Raji (cell line): ENCODE measurements around the gene CCL26.

Experiments used
- POLR2A ChIP-seq: IDR thresholded peaks from 2 replicates; pipeline ENCODE4 v1.6.1; 2011; ENCODE audit warnings: low read depth, low read length, control low read depth; ENCODE audit not compliant: insufficient read depth

The CCL26 gene

DNA sequence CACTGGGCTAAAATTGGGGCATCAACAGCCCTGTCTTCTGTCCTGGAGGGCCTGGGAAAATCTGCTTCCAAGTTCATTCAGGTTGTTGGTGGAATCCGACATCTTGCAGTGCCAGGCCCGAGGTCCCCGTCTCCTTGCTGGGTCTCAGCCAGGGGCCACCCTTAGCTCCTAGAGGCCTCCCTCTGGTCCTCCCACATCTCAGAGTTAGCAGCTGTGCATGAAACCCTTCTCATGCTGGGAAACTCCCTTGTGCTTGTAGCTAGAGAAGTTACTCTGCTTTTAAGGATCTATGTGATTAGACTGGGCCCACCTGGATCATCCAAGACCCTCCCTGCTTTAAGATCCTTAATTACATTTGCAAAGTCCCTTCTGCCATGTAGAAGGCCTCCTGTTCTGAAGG, 48.6 kb downstream of the CCL26 start:
- TF ChIP-seq POLR2A = no peak

DNA sequence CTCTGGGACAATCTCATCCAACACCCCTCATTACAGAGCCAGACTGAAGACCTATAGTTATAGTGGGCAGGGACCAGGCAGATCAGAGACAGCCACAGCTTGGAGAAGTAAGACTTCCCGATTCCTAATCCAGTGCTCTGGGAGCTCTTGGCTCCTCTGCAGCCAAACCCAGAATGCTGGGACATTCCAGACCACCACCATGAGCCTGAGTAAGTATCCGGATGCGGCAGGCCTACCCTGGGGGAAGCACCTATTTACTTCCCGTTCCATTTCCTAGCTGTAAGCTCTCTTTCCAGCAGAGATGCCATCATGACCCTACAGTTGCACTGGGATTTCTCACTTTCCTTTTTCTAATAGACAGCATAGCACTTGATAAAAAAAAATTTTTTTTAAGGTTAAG, 49.6 kb downstream of the CCL26 start:
- TF ChIP-seq POLR2A = no peak

DNA sequence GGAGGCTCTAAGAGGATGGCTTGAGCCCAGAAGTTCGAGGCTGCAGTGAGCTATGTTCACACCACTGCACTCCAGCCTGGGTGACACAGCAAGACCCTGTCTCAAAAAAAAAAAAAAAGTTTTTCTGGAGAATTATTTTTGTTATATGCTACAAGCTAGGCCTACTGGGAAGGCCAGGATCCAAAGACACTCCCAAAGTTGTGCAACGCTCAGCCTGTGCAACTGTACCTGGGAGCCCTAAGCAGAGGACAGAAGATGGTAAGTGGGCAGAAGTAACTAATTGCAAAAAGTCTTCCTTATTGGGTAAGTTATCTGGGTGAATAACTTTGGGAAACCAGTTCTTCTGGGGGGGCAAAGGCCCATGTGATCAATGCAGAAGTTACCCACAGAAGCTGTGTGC, 50.6 kb downstream of the CCL26 start:
- TF ChIP-seq POLR2A = no peak

DNA sequence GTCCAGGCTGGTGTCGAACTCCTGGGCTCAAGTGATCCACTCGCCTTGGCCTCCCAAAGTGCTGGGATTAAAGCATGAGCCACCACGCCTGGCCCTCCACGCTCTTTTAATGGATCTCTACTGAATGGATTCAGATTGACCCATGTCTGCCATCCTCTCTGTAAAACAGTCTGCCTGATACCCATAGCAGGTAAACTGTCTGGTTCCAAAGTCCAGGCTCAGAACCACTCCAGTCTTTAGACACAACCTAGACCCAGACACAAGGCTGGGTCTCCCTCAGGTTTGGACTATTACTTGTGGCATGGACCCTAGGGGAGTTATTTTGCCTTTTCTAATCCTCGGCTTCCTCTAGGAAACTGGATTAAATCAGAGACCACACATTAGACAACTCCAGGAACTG, 52.4 kb downstream of the CCL26 start:
- no peak for TF ChIP-seq POLR2A
